Stomach (tissue), 9 donors: Measurements from ENCODE around the gene CA11. TPM values are rescaled to one million over a fixed set of nuclear protein-coding genes. Genes with fewer than 3 reads are reported as not detected.
A peak's percentile ranks its signal among the peaks of the same experiment; 100 is the strongest.

Experiments used
- DNase-seq, 2 donors: peaks; one replicate each; pipeline versions ENCODE4 v3.0.0 to v3.0.0-alpha.2; 2013 to 2019
- H3K27ac ChIP-seq, 5 donors: fragments of 200-600 bp in 4 of 5; sonication (generic) in 4 of 5; one replicate each; pipeline ENCODE4 v1.5.1; 2013 to 2019; ENCODE audit warnings: mild to moderate bottlenecking in 1 of 5, moderate library complexity in 1 of 5
- H3K27me3 ChIP-seq, 3 donors: fragments of 200-600 bp; sonication (generic); one replicate each; pipeline ENCODE4 v1.5.1; 2017 to 2019; ENCODE audit warnings: mixed run types in 1 of 3
- H3K36me3 ChIP-seq, 4 donors: fragments of 200-600 bp; sonication (generic); 1 replicate in 3 of 4; 2 replicates in 1 of 4; pipeline ENCODE4 v1.5.1; 2016 to 2019
- H3K4me1 ChIP-seq, 4 donors: fragments of 200-600 bp; sonication (generic); one replicate each; pipeline ENCODE4 v1.5.1; 2016 to 2019
- H3K4me3 ChIP-seq, 4 donors: fragments of 200-600 bp; sonication (generic) in 3 of 4; one replicate each; pipeline ENCODE4 v1.5.1; 2016 to 2019; ENCODE audit warnings: mild to moderate bottlenecking in 1 of 4
- H3K9me3 ChIP-seq, 4 donors: fragments of 200-600 bp; sonication (generic); one replicate each; pipeline ENCODE4 v1.5.1; 2016 to 2019
- EP300 ChIP-seq: sonication (generic); formaldehyde crosslinking; IDR thresholded peaks from one replicate; pipeline ENCODE4 v1.6.1; 2017; ENCODE audit warnings: antibody characterized with exemption
- POLR2A ChIP-seq, 4 donors: fragments of 450-650 bp; IDR thresholded peaks; one replicate each; pipeline ENCODE4 v1.6.1; 2016; ENCODE audit warnings: antibody characterized with exemption in 4 of 4, control low read depth in 2 of 4, mild to moderate bottlenecking in 1 of 4, moderate library complexity in 1 of 4
- POLR2AphosphoS5 ChIP-seq, 3 donors: sonication (generic); formaldehyde crosslinking; IDR thresholded peaks; one replicate each; pipeline ENCODE4 v1.6.1; 2016; ENCODE audit warnings: antibody characterized with exemption in 3 of 3
- WGBS, 5 donors: extraction: QIAGEN DNeasy Blood & Tissue Kit in 3 of 5; methylation state at CpG; one replicate each; pipeline versions ENCODE4 v1.1.5 to v1.1.7; 2013 to 2018; 5-methylcytosine and 5-hydroxymethylcytosine counted together
- intact Hi-C: fragments of 100-400 bp; cut with DNase I; formaldehyde crosslinking; loops from one replicate; pipeline ENCODE4 v1.15.1; 2023; ENCODE audit warnings: low total_unique reads
- polyA plus RNA-seq, 3 donors: library from polyadenylated mRNA; stranded (reverse); fragments of 200-250 nt; gene quantifications; one replicate each; pipeline ENCODE4 v1.2.3, GENCODE V29; 2013
- total RNA-seq, 5 donors: library from RNA; depleted of rRNA; stranded (reverse); fragments of >200 nt; gene quantifications; one replicate each; pipeline versions ENCODE4 v1.1.0 to v1.2.3, GENCODE V29; 2014 to 2016
- TF ChIP-seq, protein P1 (sequence below), 7 experiments: fragments of 450-650 bp in 4 of 7; fragments of 200-600 bp in 3 of 7; sonication (generic) in 3 of 7; IDR thresholded peaks; one replicate each; pipeline ENCODE4 v1.5.1; 2016 to 2019; ENCODE audit warnings: antibody characterized with exemption in 7 of 7, control low read depth in 2 of 7, mild to moderate bottlenecking in 1 of 7
- donor health status: healthy with polysubstance abuse.
- donor health status: Bipolar disorder and iron deficiency.
- donor health status: healthy.

Gene CA11
- total and polyA plus RNA-seq, 8 donors, result 1.8 to 33.0 (median 15.8) TPM; not detected in 1

DNA sequence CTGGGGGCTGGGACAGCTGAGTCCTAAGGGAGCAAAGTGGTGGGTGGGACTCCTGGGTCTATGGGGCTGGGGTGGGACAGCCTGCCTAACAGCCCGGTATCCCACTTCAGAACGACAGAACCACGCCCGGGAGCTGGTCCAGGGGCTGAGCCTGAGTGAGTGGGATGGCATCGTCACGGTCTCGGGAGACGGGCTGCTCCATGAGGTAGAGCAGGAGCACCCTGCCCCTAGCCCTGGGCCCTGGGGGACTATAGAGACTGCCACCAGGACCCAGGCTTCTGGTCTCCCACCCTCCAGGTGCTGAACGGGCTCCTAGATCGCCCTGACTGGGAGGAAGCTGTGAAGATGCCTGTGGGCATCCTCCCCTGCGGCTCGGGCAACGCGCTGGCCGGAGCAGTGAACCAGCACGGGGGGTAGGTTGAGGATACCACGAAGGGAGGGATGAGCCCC, 18.1 kb downstream of the CA11 start:
- TF ChIP-seq POLR2A (IDR thresholded peaks at IDR 0.05), result no peak
- TF ChIP-seq, protein P1, sequence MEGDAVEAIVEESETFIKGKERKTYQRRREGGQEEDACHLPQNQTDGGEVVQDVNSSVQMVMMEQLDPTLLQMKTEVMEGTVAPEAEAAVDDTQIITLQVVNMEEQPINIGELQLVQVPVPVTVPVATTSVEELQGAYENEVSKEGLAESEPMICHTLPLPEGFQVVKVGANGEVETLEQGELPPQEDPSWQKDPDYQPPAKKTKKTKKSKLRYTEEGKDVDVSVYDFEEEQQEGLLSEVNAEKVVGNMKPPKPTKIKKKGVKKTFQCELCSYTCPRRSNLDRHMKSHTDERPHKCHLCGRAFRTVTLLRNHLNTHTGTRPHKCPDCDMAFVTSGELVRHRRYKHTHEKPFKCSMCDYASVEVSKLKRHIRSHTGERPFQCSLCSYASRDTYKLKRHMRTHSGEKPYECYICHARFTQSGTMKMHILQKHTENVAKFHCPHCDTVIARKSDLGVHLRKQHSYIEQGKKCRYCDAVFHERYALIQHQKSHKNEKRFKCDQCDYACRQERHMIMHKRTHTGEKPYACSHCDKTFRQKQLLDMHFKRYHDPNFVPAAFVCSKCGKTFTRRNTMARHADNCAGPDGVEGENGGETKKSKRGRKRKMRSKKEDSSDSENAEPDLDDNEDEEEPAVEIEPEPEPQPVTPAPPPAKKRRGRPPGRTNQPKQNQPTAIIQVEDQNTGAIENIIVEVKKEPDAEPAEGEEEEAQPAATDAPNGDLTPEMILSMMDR (IDR thresholded peaks at IDR 0.05), result no peak
- TF ChIP-seq EP300, result no peak
- no peak for TF ChIP-seq POLR2AphosphoS5 (IDR thresholded peaks at IDR 0.05)
- intact Hi-C loops, result no loop called here

DNA sequence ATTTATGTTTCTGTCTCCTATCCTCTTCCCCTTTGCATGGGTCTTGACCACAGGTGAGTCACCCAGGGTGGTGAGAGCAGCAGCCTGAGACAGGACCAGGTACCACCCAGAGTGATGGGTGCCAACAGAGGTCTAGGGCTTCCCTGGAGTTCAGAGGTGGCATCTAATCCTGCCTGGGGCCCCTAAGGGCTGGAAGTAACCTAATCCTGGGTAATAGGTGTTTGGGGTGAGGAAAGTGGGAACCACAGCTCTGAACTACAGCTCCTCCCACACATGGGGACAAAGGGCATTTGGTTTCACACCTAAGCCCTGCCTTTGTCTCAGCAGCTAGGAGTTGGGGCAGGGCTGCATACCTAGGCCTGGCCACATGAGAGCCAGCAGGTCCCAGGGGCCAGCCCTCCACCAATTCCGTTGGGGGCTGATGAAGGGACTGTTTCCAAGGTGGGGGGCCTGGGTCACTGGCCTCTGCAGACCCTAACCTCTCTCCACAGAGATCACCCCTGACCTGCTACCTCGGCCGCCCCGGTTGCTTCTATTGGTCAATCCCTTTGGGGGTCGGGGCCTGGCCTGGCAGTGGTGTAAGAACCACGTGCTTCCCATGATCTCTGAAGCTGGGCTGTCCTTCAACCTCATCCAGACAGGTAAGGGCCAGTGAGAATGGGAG, 18.7 kb downstream of the CA11 start:
- peak in 1 of 2 donors; percentile 79 for DNase-seq
- 58 to 75% (median 68%) methylated on average over 6 of the region's 6 CpGs for WGBS, 5 donors
- Histone ChIP-seq H3K9me3 (no peaks in the 10 kb centered on the region), H3K27ac (peak overlapping the region; percentile 65 to 98 (median 80)), H3K4me1 (peaks cover 43 to 94% (median 79%) of the 10 kb centered on the region in 4 donors), H3K36me3 (peaks cover 0 to 40% (median 21%) of the 10 kb centered on the region in 4 donors), H3K4me3 (no peak overlapping the region), H3K27me3 (no peaks in the 10 kb centered on the region)
- intact Hi-C loops, result no loop called here
- TF ChIP-seq POLR2A (IDR thresholded peaks at IDR 0.05) (no peak), EP300 (no peak), POLR2AphosphoS5 (IDR thresholded peaks at IDR 0.05) (peak in 1 of 3 donors; percentile 14)
- TF ChIP-seq, protein P1 (IDR thresholded peaks at IDR 0.05), result no peak

More for the DNA sequence above, 18.1 kb downstream of the CA11 start:
- Histone ChIP-seq H3K36me3 (peaks cover 0 to 46% (median 26%) of the 10 kb centered on the region in 4 donors), H3K27me3 (no peaks in the 10 kb centered on the region), H3K9me3 (no peaks in the 10 kb centered on the region), H3K4me3 (no peak overlapping the region), H3K27ac (peak overlapping the region; percentile 65 to 98 (median 80)), H3K4me1 (peaks cover 47 to 95% (median 84%) of the 10 kb centered on the region in 4 donors)
- 84 to 88% (median 86%) methylated on average over 2 to 17 of the region's 17 CpGs for WGBS, 5 donors
- DNase-seq, result no peak

DNA sequence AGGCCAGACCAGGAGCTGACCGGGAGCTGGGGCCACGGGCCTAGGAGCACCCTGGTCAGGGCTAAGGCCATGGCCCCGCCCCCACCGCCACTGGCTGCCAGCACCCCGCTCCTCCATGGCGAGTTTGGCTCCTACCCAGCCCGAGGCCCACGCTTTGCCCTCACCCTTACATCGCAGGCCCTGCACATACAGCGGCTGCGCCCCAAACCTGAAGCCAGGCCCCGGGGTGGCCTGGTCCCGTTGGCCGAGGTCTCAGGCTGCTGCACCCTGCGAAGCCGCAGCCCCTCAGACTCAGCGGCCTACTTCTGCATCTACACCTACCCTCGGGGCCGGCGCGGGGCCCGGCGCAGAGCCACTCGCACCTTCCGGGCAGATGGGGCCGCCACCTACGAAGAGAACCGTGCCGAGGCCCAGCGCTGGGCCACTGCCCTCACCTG, 20.1 kb downstream of the CA11 start:
- Histone ChIP-seq H3K4me1 (peaks cover 36 to 84% (median 67%) of the 10 kb centered on the region in 4 donors), H3K27me3 (no peaks in the 10 kb centered on the region), H3K36me3 (peaks cover 0 to 32% (median 17%) of the 10 kb centered on the region in 4 donors), H3K4me3 (peak overlapping the region in 1 of 4 donors; percentile 49), H3K27ac (peak overlapping the region; percentile 0 to 93 (median 87)), H3K9me3 (no peaks in the 10 kb centered on the region)
- TF ChIP-seq POLR2AphosphoS5 (IDR thresholded peaks at IDR 0.05), result no peak
- TF ChIP-seq POLR2A (IDR thresholded peaks at IDR 0.05), result no peak
- 74 to 81% (median 77%) methylated on average over 15 to 30 of the region's 30 CpGs for WGBS, 5 donors
- no peak for DNase-seq
- intact Hi-C loops, result no loop called here

DNA sequence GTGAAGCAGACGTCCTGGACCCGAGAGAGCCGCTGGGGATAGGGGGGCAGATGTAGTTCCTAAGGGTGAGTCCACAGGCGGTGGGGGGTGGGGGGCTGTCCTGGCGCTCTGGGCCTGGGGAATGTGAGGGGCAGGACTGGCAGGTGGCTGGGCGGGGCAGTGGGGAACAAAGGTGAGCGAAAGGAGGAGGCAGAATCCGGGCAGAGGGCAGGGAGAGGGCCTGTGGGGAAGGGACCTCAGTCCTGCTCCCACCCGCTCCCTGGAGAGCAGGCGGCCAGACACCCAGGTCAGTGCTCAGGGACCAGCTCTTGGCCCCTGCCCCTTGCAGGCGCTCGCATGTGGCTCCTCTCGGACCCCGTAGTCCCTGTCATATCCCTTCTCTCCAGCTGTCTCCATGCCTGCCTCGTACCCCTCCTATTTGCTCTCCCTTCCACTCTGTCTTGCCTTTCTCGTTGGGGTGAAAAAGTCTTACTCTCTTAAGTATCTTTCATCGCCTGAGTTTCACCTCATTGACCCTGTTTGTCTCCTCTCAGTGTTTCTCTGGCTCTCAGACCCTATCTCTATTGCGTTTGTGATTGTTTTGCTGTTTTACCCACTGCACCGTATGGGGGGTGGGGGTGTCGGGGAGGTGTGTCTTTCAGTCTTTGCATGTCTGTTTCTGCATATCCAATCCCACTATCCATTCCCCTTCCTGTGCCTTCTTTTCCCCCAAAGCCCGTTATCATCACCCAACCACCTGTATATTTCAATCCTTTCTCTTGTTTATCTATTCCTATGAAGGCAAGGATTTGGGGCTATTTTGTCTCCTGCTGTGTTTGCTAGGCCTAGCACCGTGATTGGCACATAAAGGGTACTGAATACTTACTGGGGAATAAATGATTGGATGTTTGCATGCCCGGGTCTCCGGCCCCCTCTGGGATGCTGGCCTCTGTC, 20.9 kb downstream of the CA11 start:
- H3K4me1 ChIP-seq, result peaks cover 28 to 84% (median 62%) of the 10 kb centered on the region in 4 donors
- DNase-seq, result peak in 1 of 2 donors; percentile 82
- TF ChIP-seq POLR2AphosphoS5 (IDR thresholded peaks at IDR 0.05) (no peak), POLR2A (IDR thresholded peaks at IDR 0.05) (no peak), EP300 (no peak)
- TF ChIP-seq, protein P1 (IDR thresholded peaks at IDR 0.05), result no peak
- intact Hi-C loops, result no loop called here
- H3K4me3 ChIP-seq, result peak overlapping the region; percentile 47 to 60 (median 48)
- no peaks in the 10 kb centered on the region for H3K9me3 ChIP-seq
- 23 to 44% (median 38%) methylated on average over 23 to 24 of the region's 24 CpGs for WGBS, 5 donors
- peak overlapping the region; percentile 85 to 93 (median 89) for H3K27ac ChIP-seq
- H3K27me3 ChIP-seq, result no peaks in the 10 kb centered on the region
- H3K36me3 ChIP-seq, result peaks cover 0 to 32% (median 14%) of the 10 kb centered on the region in 4 donors
